ENCODE results near the gene SGCA.
A peak's percentile ranks its signal among the peaks of the same experiment; 100 is the strongest.

The SGCA gene

GRCh38 chr17:50210240-50211225, 44.7 kb downstream of the SGCA start:
- DNase-seq, result peak; percentile 94

GRCh38 chr17:50211249-50212120, 45.7 kb downstream of the SGCA start:
- DNase-seq, result no peak

DNA sequence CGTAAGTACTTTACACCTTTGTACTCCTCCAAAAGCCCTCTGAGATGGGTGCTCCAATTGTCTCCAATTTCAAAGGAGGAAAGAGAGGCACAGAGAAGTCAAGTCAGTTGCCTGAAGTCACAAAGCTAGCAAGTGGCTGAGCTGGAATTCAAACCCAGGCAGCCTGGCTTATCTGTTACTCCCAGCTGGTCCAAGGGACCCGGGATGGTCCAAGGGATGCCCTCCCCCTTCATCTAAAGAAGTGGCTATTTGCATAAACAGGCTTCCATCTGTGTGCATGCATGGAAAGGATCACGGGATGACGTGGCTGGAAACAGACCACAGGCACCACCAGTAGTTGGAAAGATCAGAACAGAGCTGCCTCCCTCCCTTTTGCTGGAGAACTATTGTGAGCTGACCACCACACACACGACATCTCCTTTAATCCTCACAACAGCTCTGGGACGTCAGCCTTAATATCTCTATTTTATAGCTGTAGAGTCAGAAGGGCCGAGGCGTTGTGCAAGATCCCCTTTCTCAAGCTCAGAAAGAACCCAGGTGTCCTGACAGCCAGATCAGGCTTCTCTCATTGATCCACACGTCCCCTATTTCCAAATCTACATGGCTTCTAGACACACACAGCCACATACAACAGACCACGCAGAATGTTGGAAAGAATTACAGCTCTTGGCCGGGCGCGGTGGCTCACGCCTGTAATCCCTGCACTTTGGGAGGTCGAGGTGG, 46.5 kb downstream of the SGCA start:
- DNase-seq, result no peak

DNA sequence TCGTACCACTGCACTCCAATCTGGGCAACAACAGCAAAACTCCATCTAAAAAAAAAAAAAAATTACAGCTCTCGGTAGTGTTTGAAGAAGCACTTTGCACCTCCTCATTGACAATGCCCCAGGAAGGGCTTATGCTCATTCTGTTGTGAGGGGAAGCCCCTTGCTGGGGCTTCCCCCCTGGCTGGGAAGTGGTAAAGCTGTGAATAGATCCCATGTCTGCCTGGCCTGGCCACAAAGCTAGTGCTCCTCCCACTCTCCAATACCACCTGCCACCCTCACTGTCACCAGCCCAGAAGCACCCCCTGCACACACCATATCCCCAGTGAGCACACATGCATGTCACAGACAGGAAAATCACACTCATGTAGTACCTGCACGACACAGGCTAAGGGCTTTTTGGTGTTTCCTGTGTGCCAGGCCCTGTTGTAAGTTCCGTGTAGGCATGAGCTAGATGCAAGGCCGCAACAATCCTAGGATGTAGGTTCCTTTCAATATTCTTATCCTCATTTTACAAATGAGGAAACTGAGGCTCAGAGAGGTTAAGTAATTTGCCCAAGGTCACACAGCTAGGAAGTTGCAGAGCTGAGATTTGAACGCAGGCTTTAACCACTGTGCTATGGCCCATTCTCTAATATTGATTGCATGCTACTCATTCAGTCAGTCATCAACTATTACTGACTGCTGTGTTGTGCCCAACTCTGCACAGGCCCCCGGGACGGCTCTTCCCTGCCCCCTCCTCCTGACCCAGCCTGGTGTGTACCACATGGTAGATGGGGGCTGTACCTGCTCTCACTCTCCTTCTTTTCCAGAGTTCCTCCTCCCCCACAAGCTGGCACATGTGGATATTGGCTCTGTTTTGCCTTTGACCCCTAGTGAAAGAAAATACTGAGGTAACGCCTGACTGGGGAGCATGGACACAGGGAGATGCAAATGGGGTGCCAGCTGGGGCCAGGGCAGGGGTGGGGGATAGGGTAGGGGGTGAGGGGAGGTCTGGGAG, 47.5 kb downstream of the SGCA start:
- no peak for DNase-seq

- DNase-seq, result no peak
These were observed 49.4 kb downstream of the SGCA start for GRCh38 chr17:50214976-50215760.

DNA sequence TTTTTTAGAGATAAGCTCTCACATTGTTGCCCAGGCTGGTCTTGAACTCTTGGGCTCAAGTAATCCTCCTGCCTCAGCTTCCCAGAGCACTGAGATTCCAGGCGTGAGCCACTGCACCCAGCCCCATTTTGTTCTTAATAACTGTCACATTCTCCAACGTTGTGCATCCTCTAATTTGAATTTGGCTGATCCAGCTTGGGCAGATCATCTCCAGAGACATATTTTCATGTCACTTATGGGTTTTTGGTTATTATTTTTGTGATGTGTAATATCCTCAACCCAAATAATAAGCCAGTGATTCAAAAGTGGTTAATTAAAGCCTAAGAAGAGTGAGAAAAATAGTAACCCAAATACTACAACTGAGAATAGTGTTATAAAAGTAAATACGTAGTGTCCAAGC, 51.8 kb downstream of the SGCA start:
- DNase-seq, result no peak

DNA sequence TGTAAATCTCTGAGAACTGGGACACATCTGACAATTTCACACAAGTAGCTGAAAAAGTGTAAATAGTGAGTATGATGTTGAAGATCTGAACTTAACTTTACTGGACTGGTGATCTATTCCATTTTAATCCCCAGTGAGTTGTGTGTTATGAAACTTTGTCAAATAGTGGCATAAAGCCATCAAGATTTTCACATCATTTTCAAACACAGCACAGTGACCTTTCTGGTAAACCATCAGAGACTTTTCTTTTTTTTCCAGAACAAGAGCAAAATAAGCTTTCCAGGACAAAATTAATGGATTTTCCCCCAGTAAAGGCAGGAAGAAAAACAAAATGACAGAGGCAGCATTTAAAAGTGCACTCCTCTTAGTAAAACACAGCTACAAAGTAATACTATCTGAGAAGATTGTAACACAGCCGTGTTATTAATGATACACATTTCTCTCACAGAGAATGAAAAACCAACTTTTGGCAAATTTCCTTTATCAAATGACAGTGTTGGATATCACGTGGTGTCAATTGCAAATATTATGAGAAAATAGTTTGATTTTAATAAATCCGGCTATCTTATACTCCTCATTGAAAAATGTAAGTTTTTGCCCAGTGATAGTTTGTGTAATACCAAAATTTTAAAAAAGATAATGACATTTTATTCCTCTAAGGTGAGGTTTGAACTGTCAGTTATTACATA, 52.4 kb downstream of the SGCA start:
- no peak for DNase-seq

DNA sequence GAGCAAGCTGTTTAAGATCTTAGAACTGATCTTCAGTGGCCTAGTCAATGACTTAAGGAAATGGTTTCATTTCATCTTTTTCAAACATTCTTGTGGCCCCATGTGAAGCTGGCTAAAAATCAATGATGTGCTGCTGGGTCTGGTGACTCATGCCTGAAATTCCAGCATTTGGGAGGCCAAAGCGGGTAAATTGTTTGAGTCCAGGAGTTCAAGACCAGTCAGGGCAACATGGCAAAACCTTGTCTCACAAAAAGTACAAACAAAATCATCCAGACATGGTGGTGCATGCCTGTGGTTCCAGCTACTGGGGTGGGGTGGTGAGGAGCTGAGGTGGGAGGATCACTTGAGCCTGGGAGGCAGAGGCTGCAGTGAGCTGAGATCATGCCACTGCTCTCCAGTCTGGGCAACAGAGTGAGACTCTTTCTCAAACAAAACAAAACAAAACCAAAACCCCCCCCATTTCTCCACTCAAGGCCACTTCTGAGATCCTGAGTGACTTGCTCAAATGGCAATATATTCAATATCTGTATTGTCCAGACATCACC, 53.0 kb downstream of the SGCA start:
- peak; percentile 90 for DNase-seq

DNA sequence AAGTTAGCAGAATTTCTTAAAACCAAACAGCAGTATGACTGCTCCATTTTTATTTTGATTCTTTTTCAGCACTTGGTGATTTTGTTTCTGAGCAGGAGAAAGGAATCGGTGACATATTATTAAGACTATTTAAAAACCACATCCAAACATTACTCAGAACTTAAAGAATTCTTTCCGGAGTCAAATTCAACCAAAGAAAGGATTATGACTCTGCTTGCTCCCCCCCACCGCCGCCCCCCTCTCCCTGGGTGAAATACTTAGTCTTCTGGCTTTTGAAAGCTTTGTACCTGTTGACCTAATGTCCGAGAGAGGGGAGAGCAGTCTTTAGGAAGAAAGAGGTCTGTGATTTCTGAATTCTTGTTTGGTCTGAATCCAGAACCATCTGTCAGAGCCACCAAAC, 53.5 kb downstream of the SGCA start:
- peak; percentile 92 for DNase-seq

- DNase-seq, result peak; percentile 62
These were observed 54.2 kb downstream of the SGCA start for GRCh38 chr17:50219939-50220465.

DNA sequence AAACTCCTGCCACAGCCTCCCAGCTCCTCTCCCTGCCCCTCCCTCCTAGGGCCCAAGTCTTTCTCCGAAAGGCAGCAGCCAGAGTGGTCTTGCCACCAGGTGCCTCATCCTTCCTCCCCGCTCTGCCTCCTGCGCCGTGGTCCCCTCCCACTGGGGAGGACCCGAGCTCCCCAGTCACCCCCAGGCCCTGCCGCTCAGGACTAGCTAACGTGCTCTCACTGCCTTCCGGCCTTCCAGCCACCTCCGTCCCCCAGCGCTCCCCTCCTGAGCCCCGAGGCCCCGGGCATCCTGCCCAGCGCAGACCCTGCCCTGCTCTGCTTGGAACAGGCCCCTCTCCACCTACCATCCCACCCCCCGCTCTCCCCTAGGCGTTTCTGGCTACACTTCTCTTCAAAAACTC, 55.0 kb downstream of the SGCA start:
- DNase-seq, result no peak

- DNase-seq, result no peak
These were observed 55.6 kb downstream of the SGCA start for GRCh38 chr17:50221266-50221863.

DNA sequence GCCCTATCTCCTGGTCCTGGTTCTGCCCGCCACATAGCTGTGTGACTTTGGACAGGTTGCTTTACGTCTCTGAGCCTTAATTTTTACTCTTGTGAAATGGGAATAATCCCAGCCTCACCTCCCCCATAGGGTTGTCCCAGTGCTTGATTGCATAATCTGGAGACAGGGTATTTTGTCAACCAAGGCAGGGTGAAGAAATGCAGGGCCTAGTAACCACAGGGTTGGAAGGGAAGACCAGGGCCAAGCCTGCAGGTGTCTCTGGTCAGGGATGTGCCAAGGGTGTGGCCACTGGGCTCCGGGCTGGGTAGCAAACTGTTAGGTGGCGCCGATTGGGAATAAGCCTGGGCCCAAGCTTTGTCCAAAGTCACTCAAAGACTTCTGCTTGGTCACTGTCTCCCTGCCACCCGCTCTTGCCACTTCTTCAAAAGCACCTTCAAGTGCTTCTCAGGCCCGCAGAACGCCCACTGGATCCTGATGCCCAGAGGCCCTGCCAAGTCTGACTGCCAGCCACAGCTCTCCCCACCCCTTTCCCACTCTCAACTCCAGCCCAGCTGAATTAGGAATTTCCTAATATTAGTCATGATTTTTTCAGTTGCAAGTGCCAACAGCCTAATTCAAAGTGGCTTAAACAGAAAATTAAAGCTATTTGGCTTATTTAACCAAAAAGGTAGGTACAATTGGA, 56.2 kb downstream of the SGCA start:
- peak; percentile 32 for DNase-seq

DNA sequence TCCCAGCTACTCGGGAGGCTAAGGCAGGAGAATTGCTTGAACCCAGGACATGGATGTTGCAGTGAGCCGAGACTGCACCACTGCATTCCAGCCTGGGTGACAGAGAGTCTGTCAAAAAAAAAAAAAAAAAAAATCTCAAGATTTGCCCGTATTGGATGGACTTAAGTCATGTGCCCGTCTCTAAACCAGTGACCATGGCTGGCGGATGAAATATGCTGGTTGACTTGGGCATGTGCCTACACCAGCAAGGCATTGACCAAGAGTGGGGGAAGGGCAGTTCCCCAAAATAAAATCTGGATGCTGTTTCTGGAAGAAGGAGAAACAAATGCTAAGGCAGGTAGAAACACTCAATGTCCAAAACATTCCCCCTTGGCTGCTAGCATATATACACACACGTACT, 57.1 kb downstream of the SGCA start:
- no peak for DNase-seq

All from kidney glomerular epithelial cell (primary cell).